GM12875 (cell line): Measurements from ENCODE around the gene SYDE1.
"Not testable (repeated sequence)": the region's sequence is repeated elsewhere in the genome, so short reads cannot be mapped to it uniquely, and the experiment has no call there.

Source experiments
- H3K4me3 ChIP-seq: one replicate; pipeline ENCODE4 v1.5.1; 2011; ENCODE audit warnings: low read depth, low read length, control low read depth
- TF ChIP-seq, protein P1 (sequence below): IDR thresholded peaks from 2 replicates; pipeline ENCODE4 v1.5.1; 2011; ENCODE audit warnings: low read depth, mild to moderate bottlenecking, control low read depth, inconsistent platforms, low read length, moderate library complexity, borderline replicate concordance; ENCODE audit not compliant: insufficient read depth

Gene SYDE1

DNA sequence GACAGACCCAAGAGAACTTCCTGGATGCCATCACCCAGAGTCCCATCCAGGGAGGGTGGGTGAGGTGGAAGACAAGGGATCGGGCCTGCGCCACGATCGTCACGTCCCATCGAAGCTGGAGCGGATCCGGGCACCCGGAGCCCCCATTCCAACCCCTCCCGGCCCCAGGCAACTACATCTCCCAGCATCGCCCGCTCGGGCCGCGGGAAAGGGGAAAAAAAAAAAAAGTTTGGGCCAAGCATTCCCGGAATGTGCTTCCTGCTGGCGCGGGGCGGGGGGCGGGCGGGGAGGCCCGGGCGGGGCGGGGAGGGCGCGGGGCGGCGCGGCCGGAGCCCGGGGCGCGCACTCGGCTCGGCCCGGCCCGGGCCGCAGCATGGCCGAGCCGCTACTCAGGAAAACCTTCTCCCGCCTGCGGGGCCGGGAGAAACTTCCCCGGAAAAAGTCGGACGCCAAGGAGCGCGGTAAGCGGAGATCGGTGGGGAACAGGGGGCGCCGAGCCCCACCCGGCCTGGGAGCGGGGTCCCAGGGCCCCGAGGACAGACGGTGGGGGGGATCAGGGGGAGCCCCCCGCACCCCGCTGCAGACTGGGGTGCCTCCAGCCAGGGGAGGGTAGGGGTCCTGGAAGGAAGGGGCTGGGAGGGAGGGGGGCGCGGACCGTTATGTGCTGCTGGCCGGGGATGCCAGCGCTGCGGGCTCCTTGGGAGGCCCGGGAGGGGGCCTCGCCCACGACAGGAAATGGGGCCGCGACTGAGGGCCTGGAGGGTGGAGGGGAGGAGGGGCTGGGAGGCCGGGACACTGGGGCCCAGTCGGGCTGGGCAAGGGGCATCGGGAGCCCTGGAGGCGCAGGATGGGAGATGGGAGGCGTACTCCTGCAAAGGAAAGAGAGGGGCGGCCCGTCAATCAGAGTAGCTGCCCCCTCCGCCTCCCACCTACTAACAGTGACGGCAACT, at the start of gene SYDE1:
Gene SYDE1, plus strand, starts transcription at position 341 of the 950 bp plus-strand sequence. Its CDS starts 33 bp downstream, at position 374.
- H3K4me3 ChIP-seq = no peak within 1 kb of the TSS
- TF ChIP-seq, protein P1, sequence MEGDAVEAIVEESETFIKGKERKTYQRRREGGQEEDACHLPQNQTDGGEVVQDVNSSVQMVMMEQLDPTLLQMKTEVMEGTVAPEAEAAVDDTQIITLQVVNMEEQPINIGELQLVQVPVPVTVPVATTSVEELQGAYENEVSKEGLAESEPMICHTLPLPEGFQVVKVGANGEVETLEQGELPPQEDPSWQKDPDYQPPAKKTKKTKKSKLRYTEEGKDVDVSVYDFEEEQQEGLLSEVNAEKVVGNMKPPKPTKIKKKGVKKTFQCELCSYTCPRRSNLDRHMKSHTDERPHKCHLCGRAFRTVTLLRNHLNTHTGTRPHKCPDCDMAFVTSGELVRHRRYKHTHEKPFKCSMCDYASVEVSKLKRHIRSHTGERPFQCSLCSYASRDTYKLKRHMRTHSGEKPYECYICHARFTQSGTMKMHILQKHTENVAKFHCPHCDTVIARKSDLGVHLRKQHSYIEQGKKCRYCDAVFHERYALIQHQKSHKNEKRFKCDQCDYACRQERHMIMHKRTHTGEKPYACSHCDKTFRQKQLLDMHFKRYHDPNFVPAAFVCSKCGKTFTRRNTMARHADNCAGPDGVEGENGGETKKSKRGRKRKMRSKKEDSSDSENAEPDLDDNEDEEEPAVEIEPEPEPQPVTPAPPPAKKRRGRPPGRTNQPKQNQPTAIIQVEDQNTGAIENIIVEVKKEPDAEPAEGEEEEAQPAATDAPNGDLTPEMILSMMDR = no peak

DNA sequence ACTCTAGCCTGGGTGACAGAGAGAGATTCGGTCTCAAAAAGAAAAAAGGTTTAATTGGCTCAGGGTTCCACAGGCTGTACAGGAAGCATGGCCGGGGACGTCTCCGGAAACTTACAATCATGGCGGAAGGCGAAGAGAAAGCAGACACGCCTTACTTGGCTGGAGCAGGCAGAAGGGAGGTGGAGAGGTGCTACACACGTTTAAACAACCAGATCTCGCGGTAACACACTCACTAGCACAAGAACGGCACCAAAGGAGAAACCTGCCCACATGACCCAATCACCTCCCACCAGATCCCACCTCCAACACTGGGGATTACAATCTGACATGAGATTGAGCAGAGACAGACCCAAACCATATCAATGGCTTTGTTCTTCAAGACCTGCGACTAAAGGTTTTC, 45.2 kb upstream of the SYDE1 start:
- TF ChIP-seq, protein P1 = no peak
- no peak overlapping the region for H3K4me3 ChIP-seq

- H3K4me3 ChIP-seq = not testable (repeated sequence)
Measured at GRCh38 chr19:15070386-15070785, 36.8 kb upstream of the SYDE1 start.

DNA sequence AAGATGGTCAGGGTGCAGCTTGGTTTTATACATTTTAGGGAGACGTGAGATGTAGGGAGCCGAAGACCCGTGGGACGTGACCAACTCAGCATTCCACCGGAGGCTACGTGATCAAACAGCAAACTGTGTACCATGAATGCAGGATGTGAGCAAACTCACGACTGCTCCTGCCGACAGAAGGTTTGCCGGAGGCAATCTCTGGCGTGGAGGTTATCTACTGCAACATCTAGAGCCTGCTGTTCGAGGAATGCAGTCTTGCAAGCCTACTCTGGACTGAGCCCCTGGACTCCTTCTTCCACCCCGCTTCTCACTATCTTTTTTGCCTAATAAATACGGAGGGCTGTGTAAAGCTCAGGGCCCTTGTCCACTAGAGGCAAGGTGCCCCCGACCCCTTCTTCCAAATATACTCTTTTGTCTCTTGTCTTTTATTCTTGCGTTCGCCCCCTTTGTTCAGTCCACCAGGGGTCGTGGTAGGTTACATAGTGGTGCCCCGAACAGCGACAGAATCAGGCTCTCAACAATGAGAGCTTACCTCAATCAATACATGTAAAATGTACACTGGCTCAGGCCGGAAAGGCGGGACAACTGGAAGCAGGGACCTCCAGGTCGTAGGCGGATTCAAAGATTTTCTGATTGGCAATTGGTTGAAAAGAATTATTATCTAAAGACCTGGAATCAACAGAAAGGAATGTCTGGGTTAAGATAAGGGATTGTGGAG, 34.1 kb upstream of the SYDE1 start:
- no peak overlapping the region for H3K4me3 ChIP-seq
- TF ChIP-seq, protein P1 = no peak

DNA sequence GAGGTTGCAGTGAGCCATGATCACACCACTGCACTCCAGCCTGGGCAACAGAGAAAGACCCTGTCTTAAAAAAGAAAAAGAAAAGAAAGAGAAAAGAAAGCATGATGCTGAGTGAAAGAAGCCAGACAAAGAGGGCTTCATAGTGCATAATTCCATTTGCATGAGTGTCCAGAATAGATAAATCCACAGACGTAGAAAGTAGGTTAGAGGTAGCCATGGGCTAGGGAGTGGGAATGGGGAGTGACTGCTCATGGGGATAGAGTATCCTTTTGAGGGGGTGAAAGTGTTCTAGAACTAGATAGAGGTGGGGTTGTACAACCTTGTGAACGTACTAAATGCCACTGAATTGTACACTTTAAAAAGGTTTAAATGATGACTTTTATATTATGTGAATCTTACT, 32.8 kb upstream of the SYDE1 start:
- H3K4me3 ChIP-seq = no peak overlapping the region
- TF ChIP-seq, protein P1 = no peak

DNA sequence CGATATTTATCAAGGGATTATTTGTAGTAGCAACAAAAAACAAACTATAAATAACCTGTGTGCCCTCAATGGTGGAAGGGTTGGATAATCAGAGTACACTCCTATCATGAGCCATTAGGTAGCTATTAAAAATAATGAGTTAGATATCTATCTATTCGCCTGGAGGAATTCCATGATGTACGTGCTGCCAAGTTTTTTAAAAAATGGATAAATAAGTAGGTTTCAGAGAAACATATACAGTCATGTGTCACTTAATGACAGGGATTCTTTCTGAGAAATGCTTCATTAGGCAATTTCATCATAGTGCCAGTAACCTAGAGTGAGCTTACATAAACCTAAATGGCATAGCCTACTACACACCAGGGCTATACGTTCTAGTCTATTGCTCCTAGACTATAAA, 31.4 kb upstream of the SYDE1 start:
- TF ChIP-seq, protein P1 = no peak
- H3K4me3 ChIP-seq = no peak overlapping the region

GRCh38 chr19:15080002-15080401, 27.2 kb upstream of the SYDE1 start:
- H3K4me3 ChIP-seq = not testable (repeated sequence)

GRCh38 chr19:15081911-15082310, 25.3 kb upstream of the SYDE1 start, which contains the start of gene OR1I1:
TSS of gene OR1I1 (plus strand) at chr19:15082211. CDS start at chr19:15087066, 4,855 bp downstream.
- no peak within 1 kb of the TSS for H3K4me3 ChIP-seq
- TF ChIP-seq, protein P1 = no peak
